Lung (tissue), 12 donors: ENCODE measurements around the gene HAND1. TPM values are rescaled to one million over a fixed set of nuclear protein-coding genes. Genes with fewer than 3 reads are reported as not detected.

Experiments used
- ATAC-seq: fragments of 200-7000 bp; cut with Tn5 transposase; one replicate; pipeline ENCODE4 v1.9.1; 2020; ENCODE audit warnings: moderate number of reproducible peaks; ENCODE audit not compliant: insufficient read depth, low FRiP score
- DNase-seq, 3 donors: peaks; one replicate each; pipeline ENCODE4 v3.0.0-alpha.2; 2013 to 2017
- H3K27ac ChIP-seq, 2 donors: one replicate each; pipeline ENCODE4 v1.5.1; 2013; ENCODE audit warnings: mild to moderate bottlenecking in 2 of 2, moderate library complexity in 2 of 2, control low read depth in 1 of 2, inconsistent platforms in 1 of 2, low read depth in 1 of 2, low read length in 1 of 2
- H3K27me3 ChIP-seq, 3 donors: one replicate each; pipeline ENCODE4 v1.5.1; 2013; ENCODE audit warnings: low read length in 2 of 3; ENCODE audit not compliant: control insufficient read depth in 3 of 3, insufficient read depth in 3 of 3
- H3K36me3 ChIP-seq, 4 donors: one replicate each; pipeline ENCODE4 v1.5.1; 2013; ENCODE audit warnings: low read length in 4 of 4, mild to moderate bottlenecking in 1 of 4, moderate library complexity in 1 of 4; ENCODE audit not compliant: control insufficient read depth in 4 of 4, insufficient read depth in 4 of 4
- H3K4me1 ChIP-seq, 5 donors: one replicate each; pipeline ENCODE4 v1.5.1; 2013; ENCODE audit warnings: low read length in 5 of 5, mild to moderate bottlenecking in 2 of 5, moderate library complexity in 1 of 5; ENCODE audit not compliant: control insufficient read depth in 5 of 5, insufficient read depth in 5 of 5
- H3K4me3 ChIP-seq: one replicate; pipeline ENCODE4 v1.5.1; 2013; ENCODE audit warnings: mild to moderate bottlenecking, control low read depth, moderate library complexity
- H3K9ac ChIP-seq, 2 donors: one replicate each; pipeline ENCODE4 v1.5.1; 2013; ENCODE audit warnings: low read length in 2 of 2, control low read depth in 1 of 2; ENCODE audit not compliant: insufficient read depth in 1 of 2
- H3K9me3 ChIP-seq, 4 donors: one replicate each; pipeline ENCODE4 v1.5.1; 2013; ENCODE audit warnings: low read length in 3 of 4, mild to moderate bottlenecking in 1 of 4, moderate library complexity in 1 of 4; ENCODE audit not compliant: control insufficient read depth in 4 of 4, insufficient read depth in 3 of 4
- CTCF ChIP-seq: IDR thresholded peaks from 2 replicates; pipeline ENCODE4 v1.5.1; 2012; ENCODE audit warnings: mild to moderate bottlenecking; ENCODE audit errors: control extremely low read depth, extremely low read depth
- WGBS, 2 donors: extraction: QIAGEN DNeasy Blood & Tissue Kit; methylation state at CpG; one replicate each; pipeline ENCODE4 v1.1.7; 2013; 5-methylcytosine and 5-hydroxymethylcytosine counted together
- polyA plus RNA-seq, 2 donors: library from polyadenylated mRNA; stranded (reverse); fragments of 200-250 nt; gene quantifications; one replicate each; pipeline ENCODE4 v1.2.1, GENCODE V29; 2013
- total RNA-seq, 2 donors: library from RNA; depleted of rRNA in 1 of 2; stranded (reverse); fragments of >200 nt in 1 of 2; gene quantifications; one replicate each; pipeline ENCODE4 v1.2.1, GENCODE V29; 2014 to 2021
- donor health status: control.
- donor health status: control.
- donor health status: Bipolar disorder and iron deficiency.
- donor health status: healthy.
- donor health status: DM: yes; HTN: yes; CAD: no.

Gene HAND1
- total and polyA plus RNA-seq, 4 donors: 0.02 to 0.21 (median 0.12) TPM; not detected in 1

GRCh38 chr5:154459015-154459414 lies 19.0 kb downstream of the HAND1 start:
- no peaks in the 10 kb centered on the region for H3K27me3 ChIP-seq
- no peaks in the 10 kb centered on the region for H3K9me3 ChIP-seq
- ATAC-seq: no peak
- TF ChIP-seq CTCF: no peak
- peaks cover 0 to 5% (median 0%) of the 10 kb centered on the region in 5 donors for H3K4me1 ChIP-seq
- WGBS, 2 donors: 84 to 87% methylated on average over 3 of the region's 3 CpGs
- H3K4me3 ChIP-seq: no peak overlapping the region
- peaks cover 20 to 35% (median 31%) of the 10 kb centered on the region in 4 donors for H3K36me3 ChIP-seq
- H3K9ac ChIP-seq: no peak overlapping the region
- no peak for DNase-seq
- no peak overlapping the region for H3K27ac ChIP-seq

GRCh38 chr5:154456540-154456939 lies 21.5 kb downstream of the HAND1 start:
- Histone ChIP-seq H3K4me1 (peaks cover 0 to 5% (median 0%) of the 10 kb centered on the region in 5 donors), H3K36me3 (peaks cover 35 to 49% (median 41%) of the 10 kb centered on the region in 4 donors), H3K9me3 (no peaks in the 10 kb centered on the region), H3K4me3 (no peak overlapping the region), H3K27ac (no peak overlapping the region), H3K9ac (no peak overlapping the region), H3K27me3 (no peaks in the 10 kb centered on the region)
- WGBS, 2 donors: 65 to 79% methylated on average over 3 of the region's 3 CpGs
- no peak for TF ChIP-seq CTCF
- DNase-seq (no peak), ATAC-seq (no peak)

GRCh38 chr5:154455585-154455984 lies 22.4 kb downstream of the HAND1 start:
- H3K9ac ChIP-seq: no peak overlapping the region
- no peak for TF ChIP-seq CTCF
- no peak overlapping the region for H3K27ac ChIP-seq
- no peaks in the 10 kb centered on the region for H3K9me3 ChIP-seq
- ATAC-seq (no peak), DNase-seq (no peak)
- peaks cover 38 to 53% (median 44%) of the 10 kb centered on the region in 4 donors for H3K36me3 ChIP-seq
- peaks cover 0 to 5% (median 0%) of the 10 kb centered on the region in 5 donors for H3K4me1 ChIP-seq
- H3K27me3 ChIP-seq: no peaks in the 10 kb centered on the region
- no peak overlapping the region for H3K4me3 ChIP-seq
- WGBS, 2 donors: 88% methylated on average over 5 of the region's 5 CpGs

GRCh38 chr5:154451957-154452356 lies 26.1 kb downstream of the HAND1 start:
- ATAC-seq (no peak), DNase-seq (no peak)
- Histone ChIP-seq H3K9ac (no peak overlapping the region), H3K9me3 (no peaks in the 10 kb centered on the region), H3K4me1 (peaks cover 3 to 12% (median 7%) of the 10 kb centered on the region in 5 donors), H3K27ac (no peak overlapping the region), H3K27me3 (no peaks in the 10 kb centered on the region), H3K36me3 (peaks cover 20 to 46% (median 38%) of the 10 kb centered on the region in 4 donors), H3K4me3 (no peak overlapping the region)
- WGBS, 2 donors: 89 to 91% methylated on average over 8 of the region's 8 CpGs
- TF ChIP-seq CTCF: no peak
